NCI-H128 (cell line): ENCODE data around the gene PNPLA2.

Experiments
- DNase-seq: peaks from one replicate; lab custom pipeline; 2025; ENCODE audit not compliant: unreplicated experiment; lab: John Stamatoyannopoulos, UW

Gene PNPLA2

DNA sequence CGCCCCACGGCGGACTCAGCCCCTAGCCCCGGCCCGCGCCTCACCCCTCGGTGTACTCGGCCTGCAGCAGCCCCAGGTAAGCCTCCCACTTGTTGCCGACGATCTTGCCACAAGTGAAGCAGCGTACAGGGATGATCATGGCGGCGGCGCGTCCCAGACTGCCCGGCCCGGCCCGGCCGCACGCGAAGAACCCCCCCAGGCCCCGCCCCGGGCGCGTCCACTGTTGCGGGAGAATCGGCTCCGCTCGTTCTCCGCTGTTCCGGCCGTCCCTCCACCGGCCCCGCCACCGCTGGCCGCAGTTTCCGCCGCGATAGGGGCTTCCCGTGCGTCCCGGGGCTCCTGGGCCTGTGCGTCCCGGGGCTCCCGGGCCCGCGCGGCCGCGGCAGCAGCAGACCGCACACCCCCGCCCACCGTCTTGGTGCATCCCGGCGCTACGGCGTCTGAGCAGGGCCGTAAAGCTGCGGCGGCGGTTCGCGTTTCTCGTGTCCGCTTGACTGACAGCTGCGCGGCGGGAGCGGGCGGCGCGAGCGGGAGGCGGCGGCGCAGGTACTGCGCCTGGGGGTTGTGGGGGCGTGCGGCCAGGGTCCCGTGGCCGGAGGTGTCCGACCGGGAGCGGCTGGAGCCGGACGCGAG lies 23.8 kb downstream of the PNPLA2 start, which contains the start of the genes POLR2L and TSPAN4:
Gene POLR2L (minus strand): TSS at position 160 of the 633 bp plus-strand sequence. CDS start 21 bp downstream, at position 139.
Gene TSPAN4 (plus strand): TSS at position 483 of the 633 bp plus-strand sequence. CDS start 7,453 bp downstream, outside the sequence.
- peak; percentile 80 for DNase-seq

DNA sequence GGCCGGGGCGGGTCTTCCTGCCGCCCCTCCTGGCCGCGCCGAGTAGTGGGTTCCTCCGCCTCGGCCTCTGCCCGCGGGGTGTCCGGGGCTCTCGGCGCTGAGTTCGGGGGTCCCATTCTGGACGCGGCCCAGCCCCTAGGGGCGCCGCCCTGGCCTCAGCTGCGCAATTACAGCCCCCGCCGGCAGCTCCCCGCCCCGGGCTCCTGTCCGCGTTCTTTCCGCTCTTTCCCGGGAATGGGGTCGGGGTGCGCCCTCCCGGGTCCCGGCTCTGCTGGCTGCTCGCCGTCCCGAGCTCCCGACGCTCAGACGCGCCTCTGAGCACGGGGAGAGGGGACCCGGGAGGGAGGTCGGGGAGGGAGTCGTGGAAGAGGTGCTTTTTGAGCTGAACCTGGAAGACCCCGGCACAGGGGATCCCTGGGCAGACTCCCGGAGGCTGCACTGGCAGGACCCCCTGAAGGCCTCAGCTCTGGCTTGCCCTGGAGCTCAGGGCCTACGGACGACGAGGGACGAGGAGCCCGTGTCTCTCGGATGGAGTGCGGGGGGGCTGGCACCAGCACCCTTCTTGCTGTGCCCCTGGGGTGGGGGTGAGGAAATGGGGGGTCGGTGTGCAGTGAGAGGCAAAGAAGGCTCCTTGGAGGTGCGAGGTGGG lies 24.5 kb downstream of the PNPLA2 start:
- no peak for DNase-seq

DNA sequence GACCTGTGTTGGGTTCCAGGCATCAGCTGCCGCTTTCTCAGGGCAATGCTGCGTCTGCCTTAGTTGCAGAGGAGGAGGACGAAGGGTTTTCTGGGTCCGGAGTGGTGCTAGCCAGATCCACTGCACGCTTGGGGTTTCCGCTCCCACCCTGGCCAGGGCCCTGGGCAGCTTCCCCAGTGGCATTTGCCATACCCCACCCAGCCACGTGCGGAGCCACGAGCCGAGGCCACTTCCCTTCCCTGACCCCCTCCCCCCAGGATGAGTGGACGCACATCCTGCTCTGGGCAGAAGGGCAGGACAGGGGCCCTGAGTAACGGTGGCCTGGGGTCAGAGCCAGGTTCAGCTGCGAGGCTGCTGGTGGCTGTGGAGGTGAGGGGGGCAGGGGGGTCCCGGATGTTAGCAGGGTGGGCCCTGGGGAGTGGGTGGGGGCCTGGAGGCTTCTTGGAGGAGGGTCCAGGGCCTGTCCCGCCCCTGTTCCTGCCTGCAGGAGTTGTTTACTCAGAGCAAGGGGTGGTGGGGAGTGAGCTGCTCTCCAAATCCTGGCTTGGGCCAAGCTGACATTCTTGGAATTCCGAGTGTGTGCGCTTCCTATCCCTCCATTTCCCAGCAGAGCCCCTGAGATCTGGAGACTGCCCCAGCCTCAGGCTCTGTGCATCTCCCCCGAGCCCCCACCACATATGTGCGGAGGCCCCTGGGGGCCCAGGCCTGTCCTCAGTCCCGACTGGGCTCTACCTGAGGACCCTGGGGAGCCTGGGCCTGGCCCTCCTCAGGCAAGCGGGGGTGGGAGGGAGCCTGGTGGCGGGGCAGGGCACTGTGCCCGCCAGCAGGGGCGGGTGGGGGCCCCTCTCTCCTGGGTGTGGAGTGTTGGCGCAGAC lies 25.3 kb downstream of the PNPLA2 start:
- no peak for DNase-seq

DNA sequence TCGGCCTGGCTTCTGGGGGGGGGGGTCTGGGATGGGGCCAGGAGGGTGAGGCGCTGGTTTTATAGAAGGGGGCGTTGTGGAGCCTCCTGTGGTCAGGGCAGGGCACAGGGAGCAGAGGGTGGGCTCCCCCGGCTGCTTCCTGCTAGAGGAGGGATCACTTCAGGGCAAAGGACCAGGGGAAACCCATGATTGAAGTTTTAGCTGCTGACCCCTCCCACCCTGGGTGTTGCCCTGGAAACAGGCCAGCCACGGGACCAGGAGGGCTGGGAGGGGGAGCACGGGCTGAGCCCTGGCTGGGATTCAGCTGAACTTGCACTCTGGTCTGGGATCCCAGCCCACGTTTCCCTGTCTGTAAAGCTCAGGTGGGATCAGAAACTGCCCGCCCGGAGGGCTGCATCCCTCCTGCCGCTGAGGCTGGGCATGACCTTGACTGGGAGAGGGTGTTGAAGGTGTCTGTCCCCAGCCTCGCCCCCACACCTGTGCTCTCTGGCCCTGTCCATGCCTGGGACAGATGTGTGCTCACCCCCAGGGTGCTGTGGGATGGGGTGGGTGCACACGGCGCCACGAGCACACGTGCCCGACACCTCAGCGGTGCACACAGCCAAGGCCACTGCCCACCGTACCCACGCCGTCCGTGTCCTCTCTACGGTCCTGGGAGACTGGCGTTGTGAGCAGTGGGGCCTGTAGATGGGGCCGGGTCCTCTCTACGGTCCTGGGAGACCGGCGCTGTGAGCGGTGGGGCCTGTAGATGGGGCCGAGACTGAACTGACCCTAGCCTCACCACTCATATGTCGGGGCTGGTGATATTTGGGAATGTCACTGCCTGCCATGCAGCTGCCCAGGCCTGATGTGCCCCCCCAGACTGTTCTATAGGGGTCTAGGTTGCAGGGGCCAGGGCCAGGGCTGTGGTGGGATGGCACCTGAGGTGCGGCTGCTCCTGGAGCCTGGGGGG lies 26.3 kb downstream of the PNPLA2 start:
- DNase-seq: no peak

DNA sequence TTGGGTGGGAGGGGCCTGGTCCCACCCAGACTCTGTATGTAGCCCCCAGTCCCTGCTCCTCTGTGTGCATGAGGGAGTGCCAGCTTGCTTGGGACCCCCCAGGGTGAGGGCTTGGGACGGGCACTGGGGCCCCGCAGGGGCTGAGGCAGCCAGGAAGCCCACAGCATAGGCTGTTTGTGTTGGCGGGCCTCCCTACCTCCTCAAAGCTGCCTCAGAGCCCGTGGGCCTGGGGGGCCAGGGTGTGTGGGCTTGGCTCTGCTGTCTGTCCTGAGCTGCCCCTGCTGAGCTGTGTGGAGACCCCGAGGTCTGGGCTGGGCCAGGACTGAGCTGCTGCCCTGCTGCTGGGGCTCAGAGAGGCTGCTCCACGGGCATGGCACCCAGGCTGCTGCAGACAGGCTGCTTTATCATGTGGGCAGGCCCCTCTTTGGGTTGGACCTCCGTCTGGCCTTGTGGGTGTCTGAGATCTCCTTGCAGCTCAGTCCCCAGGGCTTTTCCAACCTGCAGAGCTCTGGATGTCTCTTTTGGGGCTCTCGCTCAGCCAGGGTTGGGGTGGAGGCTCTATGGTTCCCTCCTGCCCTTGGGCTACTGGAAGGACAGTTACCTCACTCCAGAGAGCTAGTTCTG lies 27.3 kb downstream of the PNPLA2 start:
- no peak for DNase-seq

DNA sequence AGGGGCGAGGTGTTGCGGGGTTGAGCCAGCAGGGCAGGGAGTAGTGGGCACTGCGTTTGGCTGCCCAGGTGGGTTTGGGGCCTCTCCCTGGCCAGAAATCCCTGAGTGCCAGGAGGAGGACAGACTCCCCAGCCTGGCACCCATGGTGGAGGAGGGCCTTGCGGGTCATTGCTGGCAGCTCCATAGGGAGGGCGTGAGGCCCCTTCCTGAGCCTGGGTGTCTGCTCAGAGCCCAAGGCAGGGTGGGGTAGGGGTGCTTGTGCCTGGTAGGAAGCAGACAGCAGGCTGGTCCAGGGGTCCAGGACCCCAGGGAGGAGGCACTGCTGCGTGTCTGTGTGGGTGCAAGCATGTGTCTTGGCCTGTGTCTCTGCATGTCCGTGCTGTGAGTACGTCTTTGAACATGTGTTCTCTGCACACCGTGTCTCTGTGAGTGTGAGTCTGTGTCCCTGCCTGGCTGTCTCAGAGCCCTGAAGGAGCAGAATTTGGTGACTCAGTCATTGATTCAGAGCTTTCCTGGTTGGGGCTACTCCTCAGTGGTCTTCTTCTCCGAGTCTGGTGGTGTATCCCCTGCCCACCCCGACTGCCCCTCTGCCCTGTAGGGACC lies 27.9 kb downstream of the PNPLA2 start:
- DNase-seq: no peak

DNA sequence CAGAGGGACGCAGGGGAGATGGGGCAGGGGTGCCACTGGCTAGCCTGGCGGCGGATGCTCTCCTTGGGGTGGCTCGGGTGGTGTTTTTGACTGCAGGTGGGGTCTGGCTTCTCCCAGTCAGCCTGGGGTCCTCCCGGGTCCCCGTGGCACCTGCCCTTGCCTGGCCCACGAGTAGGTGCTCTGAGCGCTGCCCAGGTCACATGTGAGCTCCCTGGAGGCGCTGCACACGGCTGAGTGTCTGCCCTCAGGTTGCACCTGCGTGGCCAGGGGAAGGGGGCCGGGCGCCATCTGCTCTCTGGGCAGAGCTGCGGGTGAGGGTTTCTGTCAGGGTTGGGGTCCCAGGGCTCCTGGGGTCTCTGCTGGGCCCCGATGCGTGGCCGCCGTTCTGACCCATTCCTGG lies 29.2 kb downstream of the PNPLA2 start:
- no peak for DNase-seq

DNA sequence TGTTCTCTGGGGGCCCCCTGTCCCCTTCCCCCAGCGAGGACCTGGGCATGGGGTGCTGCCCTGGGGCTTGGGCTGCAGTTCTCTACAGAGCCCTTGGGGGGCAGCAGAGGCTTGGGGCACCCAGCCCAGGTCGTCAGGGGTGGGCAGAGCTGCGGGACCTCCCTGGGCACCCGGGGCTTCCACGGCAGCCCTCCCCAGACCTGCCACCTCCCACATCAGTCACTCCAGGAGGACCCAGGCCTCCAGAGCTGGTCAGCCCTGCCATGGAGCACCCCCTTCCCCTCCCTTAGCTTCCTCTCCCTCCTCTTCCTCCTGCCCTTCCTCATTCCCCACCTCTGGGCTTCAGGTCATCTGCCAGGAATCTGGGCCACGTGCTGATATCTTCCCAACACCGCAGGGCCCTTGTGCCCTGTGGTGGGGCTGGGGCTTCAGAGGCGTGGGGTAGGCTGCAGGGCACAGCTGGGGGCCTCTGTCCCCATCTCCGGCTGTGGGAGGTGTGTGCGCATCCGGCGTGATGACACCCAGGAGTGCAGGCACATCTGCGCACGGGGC lies 29.7 kb downstream of the PNPLA2 start:
- no peak for DNase-seq

DNA sequence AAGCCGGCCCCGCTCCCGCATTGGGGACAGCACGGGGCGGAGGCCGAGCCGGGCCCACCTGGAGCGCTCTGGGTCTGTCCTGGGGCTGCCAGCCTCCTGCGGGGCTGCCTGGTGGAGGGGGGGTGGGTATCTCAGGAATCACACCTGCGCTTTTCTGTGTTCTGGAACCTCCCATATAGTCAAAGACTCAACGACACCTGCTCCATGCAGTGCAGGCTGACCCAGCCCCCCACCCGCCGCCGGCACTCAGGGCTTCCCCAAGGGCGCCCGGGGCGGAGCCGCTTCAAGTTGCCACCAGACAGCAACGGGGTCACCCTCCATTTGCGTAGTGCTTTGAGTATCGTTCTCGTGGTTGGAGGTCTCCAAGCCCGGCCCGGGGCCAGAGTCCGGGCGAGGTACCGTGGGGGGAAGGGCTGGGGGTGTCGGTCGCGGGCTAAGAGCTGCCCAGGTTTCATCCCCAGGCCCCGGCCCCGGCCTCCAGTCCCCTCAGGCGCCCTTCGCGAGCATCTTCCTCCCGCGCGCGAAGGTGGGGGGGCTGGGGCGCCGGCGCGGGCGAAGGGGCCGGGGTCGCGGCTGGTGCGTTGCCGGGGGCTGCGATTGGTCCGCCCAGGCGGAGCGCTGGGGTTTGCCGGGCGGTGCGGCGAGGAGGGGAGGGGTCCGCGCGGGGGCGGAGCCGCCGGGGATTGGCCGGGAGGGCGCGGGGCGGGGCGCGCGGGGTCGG lies 30.6 kb downstream of the PNPLA2 start:
- peak; percentile 35 for DNase-seq

DNA sequence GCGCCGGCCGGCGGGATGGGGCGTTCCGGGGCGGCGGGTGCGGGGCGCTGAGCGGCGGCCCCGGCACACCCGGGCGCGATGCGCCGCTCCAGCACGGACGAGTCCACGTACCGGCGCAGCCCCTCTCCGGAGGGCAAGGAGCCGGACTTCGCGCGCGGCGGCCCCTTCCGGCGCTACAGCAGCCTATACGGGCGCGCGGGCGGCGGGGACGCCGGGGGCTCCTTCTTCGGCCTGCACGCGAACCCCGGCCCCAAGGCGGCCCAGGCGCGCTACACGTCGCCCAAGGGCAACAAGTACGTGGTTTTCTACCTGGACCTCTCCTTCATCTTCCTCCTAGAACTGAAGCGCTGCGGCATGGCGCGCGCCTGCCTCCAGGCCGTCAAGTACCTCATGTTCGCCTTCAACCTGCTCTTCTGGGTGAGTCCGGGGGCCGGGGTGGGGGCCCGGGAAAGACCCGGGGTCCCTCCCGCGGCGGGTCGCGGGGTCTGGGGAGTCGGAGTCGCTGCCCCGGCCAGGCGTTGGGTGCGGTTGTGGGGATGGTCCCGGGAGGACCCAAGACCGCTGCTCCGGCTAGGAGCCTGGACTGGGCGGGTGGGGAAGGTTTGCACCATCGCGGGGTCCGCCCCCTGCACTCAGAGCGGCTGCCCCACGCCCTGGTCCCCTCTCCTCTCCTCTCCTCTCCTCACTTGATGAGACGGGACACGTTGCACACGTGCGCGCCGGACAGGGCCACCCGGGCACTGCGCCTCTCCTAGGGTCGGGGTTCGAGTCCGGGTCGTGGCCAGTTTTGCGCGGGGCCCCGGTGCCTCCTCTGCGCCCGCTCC lies 31.4 kb downstream of the PNPLA2 start:
- DNase-seq: no peak

DNA sequence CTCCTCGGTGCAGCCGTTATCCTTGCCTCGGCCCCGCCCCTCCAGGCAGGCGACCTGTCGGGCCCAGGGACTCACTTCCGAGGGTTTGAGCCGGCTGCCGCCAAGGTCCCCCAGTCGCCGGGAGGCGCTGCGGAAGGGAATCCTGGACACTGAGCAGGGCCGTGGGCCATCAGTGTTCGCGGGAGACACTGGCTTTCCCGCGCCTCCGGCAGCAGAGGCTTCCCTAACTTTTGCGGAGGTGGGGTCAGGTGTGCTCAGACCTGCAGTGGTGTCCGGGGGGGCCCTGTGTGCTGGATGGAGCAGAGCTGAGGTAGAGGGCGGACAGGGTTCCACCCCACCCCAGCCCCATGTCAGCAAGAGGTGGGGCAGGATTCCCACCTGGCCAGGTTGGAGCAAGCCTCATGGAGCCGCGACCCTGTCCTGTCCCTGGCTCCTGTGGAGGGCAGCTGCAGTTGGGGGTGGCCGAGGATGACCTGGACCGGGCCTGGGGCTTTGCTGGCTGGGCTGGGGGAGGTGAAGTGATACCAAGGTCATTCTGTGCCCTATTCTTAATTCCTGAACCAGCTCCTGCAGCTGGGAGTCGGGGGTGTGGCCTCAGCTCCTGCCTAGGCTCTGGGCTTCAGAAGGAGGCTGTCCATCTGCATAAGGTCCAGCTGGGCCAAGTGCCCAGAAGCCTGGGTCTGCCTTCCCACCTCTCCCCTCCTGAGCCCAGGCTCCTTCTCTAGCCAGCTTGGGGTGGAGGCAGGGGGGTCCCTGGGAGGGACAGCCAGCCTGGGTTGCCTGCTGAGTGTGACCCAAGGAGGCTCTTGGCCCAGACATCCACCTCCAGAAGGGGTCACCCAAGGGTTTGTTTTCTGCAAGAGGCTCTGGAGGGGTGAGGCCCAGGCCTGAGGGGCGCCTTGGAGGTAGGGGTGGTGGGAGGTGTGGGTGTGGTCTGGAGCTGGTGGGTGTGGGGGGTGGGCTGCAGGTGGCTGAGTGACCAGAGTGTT lies 32.4 kb downstream of the PNPLA2 start:
- DNase-seq: no peak

DNA sequence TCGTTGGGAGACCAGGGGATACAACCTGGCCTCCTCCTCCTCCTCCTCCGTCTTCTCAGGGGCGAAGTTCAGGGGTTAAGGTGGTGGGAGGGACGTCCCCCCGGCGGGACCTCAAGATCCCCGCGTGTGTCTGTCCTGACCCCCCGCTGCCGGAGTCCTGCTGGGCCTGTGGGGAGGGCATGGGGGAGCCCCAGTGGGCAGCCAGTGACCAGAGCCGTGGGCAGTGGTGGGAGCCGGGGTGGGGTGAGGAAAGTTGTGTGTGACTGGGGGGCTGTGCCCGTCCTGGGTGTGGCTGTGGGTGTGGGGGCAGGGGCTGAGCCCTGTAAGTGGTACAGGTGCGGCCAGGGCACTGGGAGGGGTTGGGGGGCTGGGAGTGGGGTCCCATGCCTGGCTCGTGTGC lies 34.0 kb downstream of the PNPLA2 start:
- no peak for DNase-seq

DNA sequence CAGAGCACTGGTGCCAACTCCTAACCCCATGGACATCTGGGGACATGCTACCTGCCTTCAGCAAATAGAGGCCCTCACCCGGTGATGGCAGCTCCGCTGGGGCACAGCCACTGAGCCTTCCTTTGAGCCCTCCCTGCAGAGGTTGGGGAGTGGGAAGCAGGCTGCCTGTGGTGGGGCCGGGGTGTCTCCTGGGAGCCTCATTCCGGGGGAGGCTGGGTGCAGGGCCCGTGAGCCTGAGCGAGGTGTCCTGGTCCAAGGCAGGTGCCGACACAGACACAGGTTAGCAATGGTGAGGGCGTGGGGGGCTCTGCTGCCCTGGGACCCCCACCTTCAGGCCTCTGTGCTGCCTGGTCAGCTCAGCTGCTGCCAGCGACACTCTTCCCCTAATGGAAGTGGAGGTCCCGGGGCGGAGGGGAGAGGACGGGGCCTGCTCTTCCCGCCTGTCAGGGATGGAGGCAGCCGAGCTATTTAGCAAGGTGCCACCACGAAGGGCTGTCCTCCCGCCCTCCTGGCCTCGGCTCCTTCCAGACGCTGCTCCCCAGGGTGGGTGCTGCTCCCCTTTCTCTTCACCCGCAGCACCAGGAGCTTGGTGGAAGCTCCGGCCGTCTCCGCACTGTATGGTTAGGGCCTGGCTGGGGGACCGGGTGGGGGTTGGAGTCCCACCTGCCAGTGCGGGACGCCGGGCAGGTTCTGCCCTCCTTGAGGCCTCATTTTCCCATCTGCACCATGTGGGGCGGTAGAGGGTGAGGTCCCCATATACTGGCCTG lies 35.2 kb downstream of the PNPLA2 start:
- DNase-seq: no peak

DNA sequence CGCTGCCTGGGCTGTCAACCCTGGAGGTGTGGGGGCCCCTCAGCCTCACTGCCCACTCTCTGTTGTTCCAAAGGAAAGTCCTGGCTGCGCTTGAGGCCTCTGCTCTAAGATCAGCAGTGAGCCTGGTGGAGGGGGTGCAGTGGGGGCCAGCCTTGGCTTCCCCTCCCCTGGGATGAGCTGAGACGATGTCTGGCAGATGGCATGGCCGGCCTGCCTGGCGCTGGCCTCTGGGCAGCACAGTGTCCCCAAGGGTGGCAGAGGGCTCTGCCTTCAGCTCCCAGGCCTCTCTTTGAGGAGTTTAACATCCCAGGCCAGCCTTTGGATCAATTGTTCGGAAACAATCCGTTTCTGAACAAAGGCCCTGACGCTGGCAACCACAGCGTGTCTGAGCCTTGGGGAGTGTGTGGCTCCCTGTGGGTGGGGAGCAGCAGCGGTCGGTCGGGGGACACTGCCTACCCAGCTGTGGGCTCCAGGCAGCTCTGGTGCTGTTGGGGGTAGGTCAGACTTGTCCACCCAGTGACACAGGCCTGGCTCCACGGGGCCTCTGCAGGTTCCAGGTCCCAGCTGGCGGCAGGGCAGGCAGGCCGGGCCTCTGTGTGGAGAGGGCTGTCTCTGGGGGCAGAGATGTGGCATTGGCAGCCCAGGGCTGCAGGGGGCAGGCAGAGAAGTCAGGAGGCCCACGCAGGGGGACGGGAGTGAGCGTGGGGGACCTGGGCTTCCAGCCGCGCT lies 36.1 kb downstream of the PNPLA2 start:
- DNase-seq: no peak

DNA sequence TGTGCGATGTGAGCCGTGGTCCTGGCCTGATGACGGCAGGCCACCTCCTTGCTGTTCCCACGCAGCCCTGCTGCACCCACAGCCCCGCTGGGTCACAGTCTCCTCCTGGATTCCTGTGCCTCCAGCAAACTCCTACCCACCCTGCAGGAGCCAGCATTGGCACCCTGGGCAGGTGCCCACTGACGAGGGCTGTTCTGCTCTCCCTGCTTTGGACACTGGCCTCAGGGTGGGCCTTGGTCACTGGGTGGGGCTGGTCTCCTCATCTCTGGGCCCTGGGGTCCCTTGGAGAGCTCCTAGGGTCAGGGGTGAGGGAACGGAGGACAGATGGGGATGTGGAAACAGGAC lies 36.6 kb downstream of the PNPLA2 start:
- no peak for DNase-seq

DNA sequence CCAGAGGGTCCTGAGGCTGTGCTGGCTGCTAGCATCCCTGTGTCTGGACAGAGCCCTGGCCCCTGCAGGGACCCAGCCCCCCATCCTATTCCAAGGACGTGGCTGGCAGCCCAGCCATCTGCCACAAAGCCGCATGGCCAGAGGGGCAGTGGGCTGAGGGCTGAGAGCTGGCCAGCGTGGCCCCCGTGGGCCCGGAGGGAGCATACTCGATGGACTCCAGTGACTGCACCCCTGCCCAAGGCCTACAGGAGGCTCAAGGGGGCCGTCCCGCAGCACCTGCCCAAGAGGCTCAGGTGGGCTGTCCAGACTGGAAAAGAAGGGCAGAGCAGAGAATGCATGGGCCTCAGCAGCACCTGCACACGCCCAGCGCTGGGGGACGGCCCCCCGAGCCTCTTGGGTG lies 37.1 kb downstream of the PNPLA2 start:
- no peak for DNase-seq
